ENCODE results near the gene BRD3.
A peak's percentile ranks its signal among the peaks of the same experiment; 100 is the strongest.
"Not testable (repeated sequence)": the region's sequence is repeated elsewhere in the genome, so short reads cannot be mapped to it uniquely, and the experiment has no call there.

Gene BRD3

DNA sequence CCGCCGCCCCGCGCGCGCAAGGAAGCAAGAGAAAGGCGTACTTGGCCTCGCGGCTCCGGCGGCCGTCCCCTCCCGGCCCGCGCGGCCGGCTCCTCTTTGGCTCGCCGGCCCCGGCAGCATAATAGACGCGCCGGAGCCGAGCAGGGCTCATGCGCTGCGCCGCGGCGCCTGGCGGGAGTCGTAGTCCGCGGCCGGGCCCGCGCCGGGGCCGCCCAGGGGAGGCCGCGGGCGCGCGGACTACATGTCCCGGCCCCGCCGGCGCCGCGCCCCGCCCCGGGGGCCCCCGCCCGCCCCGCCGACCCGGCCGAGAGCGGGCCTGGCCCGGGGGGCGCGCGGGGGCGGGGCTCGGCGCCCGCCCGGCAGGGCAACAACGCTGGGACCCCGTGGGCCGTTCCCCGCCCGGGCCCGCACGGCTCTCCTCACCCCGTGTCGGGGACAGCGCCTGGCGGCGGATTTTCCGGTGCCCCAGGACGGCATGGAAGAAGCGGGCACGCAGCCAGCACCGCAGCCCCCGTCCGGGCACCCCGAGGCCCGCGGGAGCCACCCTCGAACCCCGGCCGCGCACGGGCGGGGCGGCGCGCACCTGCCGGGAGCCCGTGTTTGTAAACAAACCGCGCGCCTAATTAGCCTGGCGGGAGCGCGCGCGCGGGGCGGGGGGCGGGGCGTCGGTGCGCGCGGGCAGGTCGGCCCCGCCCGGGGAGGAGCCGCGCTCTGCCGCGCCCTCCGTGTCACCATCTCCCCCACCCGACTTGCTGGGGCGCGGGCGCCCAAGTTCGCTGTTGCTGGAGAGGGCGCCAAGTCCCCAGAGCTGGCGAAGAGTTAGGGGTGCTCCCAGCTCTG, at the start of gene BRD3:
TSS of gene BRD3 (minus strand) at position 123 of the 840 bp plus-strand sequence. CDS start 14,549 bp downstream, outside the sequence.
- DNase-seq: peak; percentile 84 to 91
- peaks cover 0 to 39% (median 27%) of the 10 kb centered on the region in 4 donors for H3K4me1 ChIP-seq
- intact Hi-C loops (cut with DNase I; ENCODE audit: low total_unique reads): loop anchor here (5.0 kb wide), 3 partner anchors 41 to 94 kb away; partner anchors contain the start of genes BRD3OS, RNU6ATAC and WDR5

DNA sequence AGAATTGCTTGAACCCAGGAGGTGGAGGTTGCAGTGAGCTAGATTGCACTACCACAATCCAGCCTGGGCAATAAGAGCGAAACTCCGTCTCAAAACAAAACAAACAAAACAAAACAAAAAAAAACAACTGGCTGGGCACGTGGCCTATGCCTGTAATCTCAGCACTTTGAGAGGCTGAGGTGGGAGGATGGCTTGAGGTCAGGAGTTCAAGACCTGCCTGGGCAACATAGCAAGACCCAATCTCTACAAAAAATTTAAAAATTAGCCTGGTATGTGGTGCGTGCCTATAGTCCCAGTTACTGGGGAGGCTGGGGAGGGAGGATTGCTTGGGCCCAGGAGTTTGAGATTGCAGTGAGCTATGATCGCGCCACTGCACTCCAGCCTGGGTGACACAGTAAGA, 44.7 kb upstream of the BRD3 start:
- H3K4me1 ChIP-seq: no peaks in the 10 kb centered on the region
- H3K27me3 ChIP-seq: no peaks in the 10 kb centered on the region
- no peak overlapping the region for H3K27ac ChIP-seq
- intact Hi-C loops (cut with DNase I; ENCODE audit: low total_unique reads): no loop called here
- no peaks in the 10 kb centered on the region for H3K9me3 ChIP-seq
- no peak overlapping the region for H3K4me3 ChIP-seq
- no peak for DNase-seq
- TF ChIP-seq, protein P1, sequence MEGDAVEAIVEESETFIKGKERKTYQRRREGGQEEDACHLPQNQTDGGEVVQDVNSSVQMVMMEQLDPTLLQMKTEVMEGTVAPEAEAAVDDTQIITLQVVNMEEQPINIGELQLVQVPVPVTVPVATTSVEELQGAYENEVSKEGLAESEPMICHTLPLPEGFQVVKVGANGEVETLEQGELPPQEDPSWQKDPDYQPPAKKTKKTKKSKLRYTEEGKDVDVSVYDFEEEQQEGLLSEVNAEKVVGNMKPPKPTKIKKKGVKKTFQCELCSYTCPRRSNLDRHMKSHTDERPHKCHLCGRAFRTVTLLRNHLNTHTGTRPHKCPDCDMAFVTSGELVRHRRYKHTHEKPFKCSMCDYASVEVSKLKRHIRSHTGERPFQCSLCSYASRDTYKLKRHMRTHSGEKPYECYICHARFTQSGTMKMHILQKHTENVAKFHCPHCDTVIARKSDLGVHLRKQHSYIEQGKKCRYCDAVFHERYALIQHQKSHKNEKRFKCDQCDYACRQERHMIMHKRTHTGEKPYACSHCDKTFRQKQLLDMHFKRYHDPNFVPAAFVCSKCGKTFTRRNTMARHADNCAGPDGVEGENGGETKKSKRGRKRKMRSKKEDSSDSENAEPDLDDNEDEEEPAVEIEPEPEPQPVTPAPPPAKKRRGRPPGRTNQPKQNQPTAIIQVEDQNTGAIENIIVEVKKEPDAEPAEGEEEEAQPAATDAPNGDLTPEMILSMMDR (IDR thresholded peaks at IDR 0.05): no peak
- no peaks in the 10 kb centered on the region for H3K36me3 ChIP-seq

More for the DNA sequence above, at the start of gene BRD3:
- peak within 1 kb of the TSS; percentile 91 to 95 for H3K27ac ChIP-seq
- TF ChIP-seq, protein P1 (IDR thresholded peaks at IDR 0.05): no peak
- peaks cover 0 to 26% of the 10 kb centered on the region in 2 donors for H3K27me3 ChIP-seq
- peak within 1 kb of the TSS; percentile 88 to 95 for H3K4me3 ChIP-seq
- H3K9me3 ChIP-seq: no peaks in the 10 kb centered on the region
- H3K36me3 ChIP-seq: no peaks in the 10 kb centered on the region

DNA sequence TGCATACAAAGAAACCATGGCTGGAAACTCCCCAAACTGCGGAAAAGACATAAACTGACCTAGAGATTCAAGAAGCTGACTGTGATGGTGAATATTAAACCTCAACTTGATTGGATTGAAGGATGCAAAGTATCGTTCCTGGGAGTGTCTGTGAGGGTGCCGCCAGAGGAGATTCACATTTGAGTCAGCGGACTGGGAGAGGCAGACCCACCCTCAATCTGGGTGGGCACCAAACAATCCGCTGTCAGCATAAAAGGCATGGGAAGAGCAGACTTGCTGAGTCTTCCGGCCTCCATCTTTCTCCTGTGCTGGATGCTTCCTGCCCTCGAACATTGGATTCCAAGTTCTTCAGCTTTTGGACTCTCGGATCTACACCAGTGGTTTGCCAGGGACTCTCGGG, 43.2 kb upstream of the BRD3 start:
- Histone ChIP-seq H3K27me3 (peaks cover 0 to 8% of the 10 kb centered on the region in 2 donors), H3K4me1 (no peaks in the 10 kb centered on the region), H3K4me3 (no peak overlapping the region), H3K9me3 (no peaks in the 10 kb centered on the region), H3K27ac (no peak overlapping the region), H3K36me3 (no peaks in the 10 kb centered on the region)
- DNase-seq: no peak
- intact Hi-C loops (cut with DNase I; ENCODE audit: low total_unique reads): no loop called here
- TF ChIP-seq, protein P1 (IDR thresholded peaks at IDR 0.05): no peak

GRCh38 chr9:134103391-134103998, 35.7 kb upstream of the BRD3 start:
- H3K4me3 ChIP-seq: no peak overlapping the region
- no peak overlapping the region for H3K27ac ChIP-seq
- no peak for DNase-seq
- intact Hi-C loops (cut with DNase I; ENCODE audit: low total_unique reads): no loop called here
- no peaks in the 10 kb centered on the region for H3K9me3 ChIP-seq
- peaks cover 0 to 29% of the 10 kb centered on the region in 2 donors for H3K27me3 ChIP-seq
- TF ChIP-seq, protein P1 (IDR thresholded peaks at IDR 0.05): no peak
- no peaks in the 10 kb centered on the region for H3K4me1 ChIP-seq
- H3K36me3 ChIP-seq: no peaks in the 10 kb centered on the region

DNA sequence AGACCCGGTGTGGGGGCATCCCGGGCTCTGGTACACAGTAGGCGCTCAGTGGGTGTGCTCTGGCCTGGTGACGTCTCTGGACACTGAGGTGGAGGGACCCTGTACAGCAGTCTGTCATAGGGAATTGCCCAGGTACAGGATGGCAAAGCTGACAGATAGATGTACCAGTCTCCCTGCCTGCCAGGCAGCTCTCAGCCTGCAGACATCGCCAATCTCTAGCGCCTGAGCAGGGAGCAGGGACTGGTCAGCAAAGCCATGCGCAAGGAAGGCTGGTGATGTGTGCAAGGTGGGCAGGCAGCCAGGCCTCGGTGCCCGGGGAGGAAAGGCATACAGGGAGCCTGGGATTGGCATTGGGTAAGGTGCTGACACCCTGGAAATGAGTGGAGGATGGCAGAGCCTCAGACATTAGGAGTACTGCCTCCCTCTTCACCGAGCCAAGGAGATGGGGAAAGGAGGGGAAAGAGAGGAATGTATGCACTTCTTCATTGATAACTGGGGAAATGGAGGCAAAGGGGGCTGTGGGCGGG, 33.9 kb upstream of the BRD3 start:
- no peaks in the 10 kb centered on the region for H3K4me1 ChIP-seq
- TF ChIP-seq, protein P1 (IDR thresholded peaks at IDR 0.05): no peak
- no peak for DNase-seq
- H3K27me3 ChIP-seq: peaks cover 0 to 29% of the 10 kb centered on the region in 2 donors
- intact Hi-C loops (cut with DNase I; ENCODE audit: low total_unique reads): no loop called here
- H3K4me3 ChIP-seq: no peak overlapping the region
- no peak overlapping the region for H3K27ac ChIP-seq
- H3K36me3 ChIP-seq: no peaks in the 10 kb centered on the region
- H3K9me3 ChIP-seq: no peaks in the 10 kb centered on the region

- H3K4me3 ChIP-seq; DNase-seq; intact Hi-C loops (cut with DNase I; ENCODE audit: low total_unique reads); H3K27ac ChIP-seq; H3K36me3 ChIP-seq; H3K4me1 ChIP-seq; H3K9me3 ChIP-seq: not testable (repeated sequence)
- H3K27me3 ChIP-seq: peaks cover 0 to 25% of the 10 kb centered on the region in 2 donors
Observed at GRCh38 chr9:134101133-134101532, 33.3 kb upstream of the BRD3 start.
